GM12891 (cell line): Measurements from ENCODE around the gene KCTD6.

Source experiments
- DNase-seq: peaks from one replicate; pipeline ENCODE4 v3.0.0; 2011; ENCODE audit warnings: low spot score; ENCODE audit not compliant: insufficient read length
- FAIRE-seq: peaks from 2 replicates; lab custom pipeline; 2011; peaks lifted over from hg19 to GRCh38; lab: Jason Lieb, UNC
- PAX5 ChIP-seq: IDR thresholded peaks from 2 replicates; pipeline ENCODE4 v1.6.1; 2011; ENCODE audit warnings: low read length, moderate library complexity, mild to moderate bottlenecking; ENCODE audit not compliant: insufficient read depth, severe bottlenecking
- POLR2A ChIP-seq: IDR thresholded peaks from 2 replicates; pipeline ENCODE4 v1.6.1; 2011; ENCODE audit warnings: low read depth, low read length, control low read depth
- POLR2AphosphoS5 ChIP-seq: IDR thresholded peaks from 2 replicates; pipeline ENCODE4 v1.6.1; 2011; ENCODE audit warnings: low read depth, low read length, control low read depth
- POU2F2 ChIP-seq: IDR thresholded peaks from 2 replicates; pipeline ENCODE4 v1.6.1; 2011; ENCODE audit warnings: low read depth, mild to moderate bottlenecking, control low read depth, low read length, moderate library complexity
- SPI1 ChIP-seq: IDR thresholded peaks from 2 replicates; pipeline ENCODE4 v1.6.1; 2011; ENCODE audit warnings: low read depth, low read length, control low read depth
- TAF1 ChIP-seq: IDR thresholded peaks from 2 replicates; pipeline ENCODE4 v1.6.1; 2011; ENCODE audit warnings: low read depth, low read length, control low read depth

The KCTD6 gene

GRCh38 chr3:58484045-58484721 is 7.7 kb upstream of the KCTD6 start:
- TF ChIP-seq TAF1 (no peak), POU2F2 (no peak), SPI1 (no peak), PAX5 (no peak)
- FAIRE-seq = no peak
- DNase-seq = no peak

- FAIRE-seq (no peak), DNase-seq (no peak)
- no peak for TF ChIP-seq TAF1
Measured at GRCh38 chr3:58484722-58485069, 7.2 kb upstream of the KCTD6 start.

- TF ChIP-seq SPI1 (no peak), POLR2AphosphoS5 (no peak), TAF1 (no peak), POLR2A (no peak), POU2F2 (no peak)
- no peak for FAIRE-seq
Measured at GRCh38 chr3:58485801-58486435, 6.0 kb upstream of the KCTD6 start.

GRCh38 chr3:58487140-58487886 is 4.6 kb upstream of the KCTD6 start:
- FAIRE-seq (no peak), DNase-seq (no peak)
- TF ChIP-seq POLR2AphosphoS5 = no peak

More at GRCh38 chr3:58485801-58486435, 6.0 kb upstream of the KCTD6 start:
- no peak for DNase-seq

- TF ChIP-seq POU2F2 (no peak), PAX5 (no peak), POLR2AphosphoS5 (no peak), SPI1 (no peak), POLR2A (no peak), TAF1 (no peak)
- FAIRE-seq (no peak), DNase-seq (no peak)
Measured at GRCh38 chr3:58488967-58489366, 2.9 kb upstream of the KCTD6 start.

GRCh38 chr3:58490860-58491501 is 915 bp upstream of the KCTD6 start:
- peak; percentile 45 for FAIRE-seq
- no peak for DNase-seq
- TF ChIP-seq SPI1 = no peak
- no peak for TF ChIP-seq POLR2A
- TF ChIP-seq PAX5 = no peak
- TF ChIP-seq POLR2AphosphoS5 = no peak
- no peak for TF ChIP-seq POU2F2
- no peak for TF ChIP-seq TAF1

- FAIRE-seq = peak; percentile 79
- no peak for TF ChIP-seq POLR2AphosphoS5
- TF ChIP-seq PAX5 = no peak
- no peak for DNase-seq
Measured at GRCh38 chr3:58492494-58492905, 604 bp downstream of the KCTD6 start.

GRCh38 chr3:58494107-58494506 is 2.2 kb downstream of the KCTD6 start:
- DNase-seq (no peak), FAIRE-seq (no peak)
- TF ChIP-seq TAF1 (no peak), POLR2AphosphoS5 (no peak), POU2F2 (no peak), POLR2A (no peak), PAX5 (no peak), SPI1 (no peak)

- no peak for TF ChIP-seq POU2F2
- no peak for TF ChIP-seq TAF1
- TF ChIP-seq PAX5 = no peak
- no peak for TF ChIP-seq POLR2A
- TF ChIP-seq SPI1 = no peak
- TF ChIP-seq POLR2AphosphoS5 = no peak
- FAIRE-seq (no peak), DNase-seq (no peak)
Measured at GRCh38 chr3:58495101-58495500, 3.2 kb downstream of the KCTD6 start.

- FAIRE-seq (no peak), DNase-seq (no peak)
Measured at GRCh38 chr3:58496206-58496857, 4.4 kb downstream of the KCTD6 start.

More at GRCh38 chr3:58496206-58496857, 4.4 kb downstream of the KCTD6 start:
- TF ChIP-seq TAF1 (no peak), PAX5 (no peak), POLR2A (no peak), POU2F2 (no peak), POLR2AphosphoS5 (no peak), SPI1 (no peak)
